ENCODE results near the gene OR51E2. TPM values are rescaled to one million over a fixed set of nuclear protein-coding genes. Genes with fewer than 3 reads are reported as not detected.

The OR51E2 gene
- total and polyA plus RNA-seq, 2 experiments from 2014 or later, result not detected

GRCh38 chr11:4704054-4704789, 6.6 kb upstream of the OR51E2 start, which contains the start of gene MMP26:
Gene MMP26, plus strand, starts transcription at chr11:4704784.
- TF ChIP-seq ETS1 (IDR thresholded peaks at IDR 0.05), result no peak
- no peak for TF ChIP-seq CREB1 (CRISPR knock-in tag; IDR thresholded peaks at IDR 0.05; ENCODE audit: low read depth)
- no peak for TF ChIP-seq STAT1 (IDR thresholded peaks at IDR 0.05; ENCODE audit: unreplicated experiment)
- TF ChIP-seq ZNF114 (CRISPR knock-in tag; IDR thresholded peaks at IDR 0.05), result no peak
- TF ChIP-seq POLR2AphosphoS5 (IDR thresholded peaks at IDR 0.05; ENCODE audit: low read depth), result no peak
- Histone ChIP-seq H3K9me2 (ENCODE audit: insufficient read depth) (no peaks in the 10 kb centered on the region), H3K27ac (ENCODE audit: low read depth) (peak within 1 kb of the TSS; percentile 67), H3K27me3 (ENCODE audit: insufficient read depth) (no peaks in the 10 kb centered on the region), H3K36me3 (ENCODE audit: insufficient read depth) (no peaks in the 10 kb centered on the region), H3K4me1 (ENCODE audit: insufficient read depth) (peaks cover 17% of the 10 kb centered on the region), H3K4me2 (peak within 1 kb of the TSS; percentile 64), H3K4me3 (peak within 1 kb of the TSS; percentile 26; the same call in 1 of the 2 replicates), H3F3A (replicated peaks; ENCODE audit: low read depth) (no peaks in the 10 kb centered on the region), H2AFZ (peak within 1 kb of the TSS; percentile 88), H4K20me1 (replicated peaks; ENCODE audit: insufficient read depth) (no peaks in the 10 kb centered on the region), H3K79me2 (replicated peaks; ENCODE audit: insufficient read depth) (no peaks in the 10 kb centered on the region)
- peak; percentile 69 for DNase-seq (ENCODE audit: low spot score)
- Mint-ChIP-seq H3K27ac (peak within 1 kb of the TSS; percentile 80), H3K9me3 (no peaks in the 10 kb centered on the region), H3K4me1 (peaks cover 25% of the 10 kb centered on the region; the same call in 2 of the 3 replicates), H3K36me3 (ENCODE audit: low read depth) (no peaks in the 10 kb centered on the region), H3K4me3 (peak within 1 kb of the TSS; percentile 50), H3K27me3 (ENCODE audit: insufficient read depth, low read depth, poor library complexity) (no peaks in the 10 kb centered on the region)
- peak; percentile 92 for ATAC-seq

GRCh38 chr11:4700436-4700820, 2.8 kb upstream of the OR51E2 start:
- H3K4me3 Mint-ChIP-seq, result no peak overlapping the region
- Histone ChIP-seq H3F3A (replicated peaks; ENCODE audit: low read depth) (no peaks in the 10 kb centered on the region), H3K4me3 (no peak overlapping the region), H3K4me1 (ENCODE audit: insufficient read depth) (peaks cover 17% of the 10 kb centered on the region), H3K36me3 (ENCODE audit: insufficient read depth) (no peaks in the 10 kb centered on the region), H4K20me1 (replicated peaks; ENCODE audit: insufficient read depth) (no peaks in the 10 kb centered on the region), H2AFZ (no peak overlapping the region), H3K27me3 (ENCODE audit: insufficient read depth) (no peaks in the 10 kb centered on the region), H3K27ac (ENCODE audit: low read depth) (no peak overlapping the region), H3K79me2 (replicated peaks; ENCODE audit: insufficient read depth) (no peaks in the 10 kb centered on the region), H3K4me2 (no peak overlapping the region), H3K9me2 (ENCODE audit: insufficient read depth) (no peaks in the 10 kb centered on the region)
- no peaks in the 10 kb centered on the region for H3K36me3 Mint-ChIP-seq (ENCODE audit: low read depth)
- no peaks in the 10 kb centered on the region for H3K27me3 Mint-ChIP-seq (ENCODE audit: insufficient read depth, low read depth, poor library complexity)
- DNase-seq (ENCODE audit: low spot score) (no peak), ATAC-seq (no peak)
- no peaks in the 10 kb centered on the region for H3K9me3 Mint-ChIP-seq
- peaks cover 22% of the 10 kb centered on the region; the same call in 2 of the 3 replicates for H3K4me1 Mint-ChIP-seq
- no peak overlapping the region for H3K27ac Mint-ChIP-seq
- TF ChIP-seq CREB1 (CRISPR knock-in tag; IDR thresholded peaks at IDR 0.05; ENCODE audit: low read depth), result no peak
- no peak for TF ChIP-seq ETS1 (IDR thresholded peaks at IDR 0.05)
- TF ChIP-seq POLR2AphosphoS5 (IDR thresholded peaks at IDR 0.05; ENCODE audit: low read depth), result no peak
- no peak for TF ChIP-seq CTCF (conservative IDR thresholded peaks at IDR 0.05; ENCODE audit: low read depth in 2 of 2)
- TF ChIP-seq ZNF114 (CRISPR knock-in tag; IDR thresholded peaks at IDR 0.05), result no peak
- TF ChIP-seq REST (IDR thresholded peaks at IDR 0.05; ENCODE audit: unreplicated experiment), result no peak
- no peak for TF ChIP-seq ZNF331 (CRISPR knock-in tag; IDR thresholded peaks at IDR 0.05; ENCODE audit: low read depth)
- no peak for TF ChIP-seq EZH2phosphoT487 (IDR thresholded peaks at IDR 0.05; ENCODE audit: unreplicated experiment)
- no peak for TF ChIP-seq EZH2 (IDR thresholded peaks at IDR 0.05; ENCODE audit: low read depth, unreplicated experiment)

All from GM23338 (cell line).